HCT116 (cell line): Measurements from ENCODE around the gene BNIPL. TPM values are rescaled to one million over a fixed set of nuclear protein-coding genes. Genes with fewer than 3 reads are reported as not detected.

Source experiments
- ATAC-seq: fragments of 200-7000 bp; cut with Tn5 transposase; 2 replicates; pipeline ENCODE4 v1.9.1; 2020; ENCODE audit warnings: mild to moderate bottlenecking, moderate library complexity
- BruUV-seq: library from RNA; stranded (reverse); fragments of 400-500 nt; replicated peaks from 2 replicates; lab custom pipeline; 2021; lab: Mats Ljungman, UMichigan
- CTCF ChIA-PET: fragments of 300-600 bp; sonication (Branson Sonifier 250); formaldehyde crosslinking; loops from one replicate; lab custom pipeline; 2021; ENCODE audit warnings: antibody characterized with exemption; lab: Charles Lee
- POLR2A ChIA-PET: fragments of 300-600, 350-600 bp; sonication (Branson Sonifier 250); formaldehyde crosslinking; loops from one replicate; lab custom pipeline; 2021; ENCODE audit warnings: antibody characterized with exemption; lab: Charles Lee
- RAD21 ChIA-PET, 2 experiments: fragments of 300-600 bp; sonication (Branson Sonifier 250); formaldehyde crosslinking; loops; one replicate each; lab custom pipeline; 2023; ENCODE audit warnings: low total read pairs in 2 of 2; ENCODE audit not compliant: uncharacterized antibody in 2 of 2, unreplicated experiment in 2 of 2, low non-redundant PET in 1 of 2; lab: Charles Lee
- DNase-seq: peaks from one replicate; pipeline ENCODE4 v3.0.0-alpha.2; 2010; ENCODE audit warnings: low read depth, low spot score
- H2AFZ ChIP-seq: fragments of 200-600 bp; shearing (Covaris generic), sonication (generic); 2 replicates; pipeline ENCODE4 v1.6.1; 2017; ENCODE audit warnings: low read depth, mixed run types, mixed read lengths, antibody characterized with exemption, low read length; ENCODE audit not compliant: poor library complexity, severe bottlenecking
- H3K27ac ChIP-seq: 2 replicates; pipeline ENCODE4 v1.5.1; 2012; ENCODE audit warnings: low read depth, low read length
- H3K27me3 ChIP-seq: fragments of 200-600 bp; sonication (generic); 2 replicates; pipeline ENCODE4 v1.6.1; 2016; ENCODE audit warnings: mixed run types, low read length, mixed read lengths; ENCODE audit not compliant: insufficient read depth
- H3K36me3 ChIP-seq, 2 experiments: fragments of 200-500 bp in 1 of 2; fragments of 200-600 bp in 1 of 2; sonication (Bioruptor generic) in 1 of 2; sonication (generic) in 1 of 2; 2 replicates each; pipeline versions ENCODE4 v1.5.1 to v1.6.1; 2014 to 2016; ENCODE audit warnings: low read length in 2 of 2, inconsistent platforms in 1 of 2, mixed read lengths in 1 of 2, mixed run types in 1 of 2; ENCODE audit not compliant: insufficient read depth in 2 of 2, control insufficient read depth in 1 of 2
- H3K4me1 ChIP-seq, 2 experiments: fragments of 200-600 bp in 1 of 2; sonication (generic) in 1 of 2; 2 replicates each; pipeline versions ENCODE4 v1.5.1 to v1.6.1; 2012 to 2017; ENCODE audit warnings: low read length in 2 of 2, inconsistent platforms in 1 of 2, mild to moderate bottlenecking in 1 of 2, mixed read lengths in 1 of 2, mixed run types in 1 of 2, moderate library complexity in 1 of 2; ENCODE audit not compliant: insufficient read depth in 2 of 2, control insufficient read depth in 1 of 2
- H3K4me2 ChIP-seq: fragments of 200-600 bp; sonication (generic); 2 replicates; pipeline ENCODE4 v1.6.1; 2017; ENCODE audit warnings: mixed run types, low read length, mixed read lengths
- H3K4me3 ChIP-seq, 2 experiments: fragments of 200-600 bp in 1 of 2; sonication (generic) in 1 of 2; replicated peaks in 1 of 2; 2 replicates each; pipeline ENCODE4 v1.5.1; 2011 to 2016; ENCODE audit warnings: low read length in 2 of 2, control low read depth in 1 of 2, low read depth in 1 of 2, mild to moderate bottlenecking in 1 of 2, mixed read lengths in 1 of 2, mixed run types in 1 of 2
- H3K79me2 ChIP-seq: fragments of 200-600 bp; sonication (generic); 2 replicates; pipeline ENCODE4 v1.6.1; 2017; ENCODE audit warnings: mild to moderate bottlenecking, mixed run types, low read length, moderate library complexity, mixed read lengths; ENCODE audit not compliant: insufficient read depth
- H3K9ac ChIP-seq: fragments of 200-600 bp; sonication (generic); 2 replicates; pipeline ENCODE4 v1.6.1; 2016; ENCODE audit warnings: low read length, mixed read lengths
- H3K9me2 ChIP-seq: fragments of 200-600 bp; sonication (generic), shearing (Covaris generic); 2 replicates; pipeline ENCODE4 v1.6.1; 2017; ENCODE audit warnings: mixed run types, mild to moderate bottlenecking, moderate library complexity; ENCODE audit not compliant: insufficient read depth
- H3K9me3 ChIP-seq, 2 experiments: fragments of 200-500 bp in 1 of 2; fragments of 200-600 bp in 1 of 2; sonication (Bioruptor generic) in 1 of 2; sonication (generic) in 1 of 2; 2 replicates each; pipeline ENCODE4 v1.6.1; 2014 to 2017; ENCODE audit warnings: low read length in 2 of 2, mixed read lengths in 2 of 2, inconsistent platforms in 1 of 2, low read depth in 1 of 2, mild to moderate bottlenecking in 1 of 2, mixed run types in 1 of 2, moderate library complexity in 1 of 2; ENCODE audit not compliant: control insufficient read depth in 1 of 2, insufficient read depth in 1 of 2
- H4K20me1 ChIP-seq: fragments of 200-600 bp; sonication (generic), shearing (Covaris generic); 2 replicates; pipeline ENCODE4 v1.6.1; 2017; ENCODE audit warnings: mixed run types, mild to moderate bottlenecking, moderate library complexity; ENCODE audit not compliant: insufficient read depth
- CBX3 ChIP-seq: IDR thresholded peaks from 2 replicates; pipeline ENCODE4 v1.6.1; 2012; ENCODE audit warnings: low read depth
- ELF1 ChIP-seq: IDR thresholded peaks from 2 replicates; pipeline ENCODE4 v1.6.1; 2012; ENCODE audit warnings: low read depth, borderline replicate concordance
- EZH2 ChIP-seq: fragments of 200-600 bp; sonication (generic); IDR thresholded peaks from 2 replicates; pipeline ENCODE4 v1.6.1; 2017; ENCODE audit warnings: antibody characterized with exemption, mixed run types
- EZH2phosphoT487 ChIP-seq: fragments of 200-600 bp; IDR thresholded peaks from 2 replicates; pipeline ENCODE4 v1.6.1; 2018; ENCODE audit warnings: antibody characterized with exemption, borderline replicate concordance
- FOSL1 ChIP-seq: IDR thresholded peaks from 2 replicates; pipeline ENCODE4 v1.6.1; 2012; ENCODE audit warnings: low read depth
- JUND ChIP-seq: IDR thresholded peaks from 2 replicates; pipeline ENCODE4 v1.6.1; 2012
- POLR2AphosphoS5 ChIP-seq: IDR thresholded peaks from 2 replicates; pipeline ENCODE4 v1.6.1; 2011; ENCODE audit warnings: mild to moderate bottlenecking, low read depth, low read length, moderate library complexity
- RAD21 ChIP-seq: IDR thresholded peaks from 2 replicates; pipeline ENCODE4 v1.6.1; 2012; ENCODE audit warnings: low read depth, mild to moderate bottlenecking
- YY1 ChIP-seq: IDR thresholded peaks from 2 replicates; pipeline ENCODE4 v1.6.1; 2011; ENCODE audit warnings: low read length, low read depth, moderate library complexity, mild to moderate bottlenecking; ENCODE audit not compliant: insufficient replicate concordance; ENCODE audit errors: extremely low read depth
- ZFX ChIP-seq: fragments of 450-650 bp; IDR thresholded peaks from 2 replicates; pipeline ENCODE4 v1.6.1; 2017
- intact Hi-C: fragments of 100-400 bp; cut with micrococcal nuclease; formaldehyde crosslinking; loops from 2 replicates; pipeline ENCODE4 v1.10.0; 2022
- total RNA-seq: library from RNA; stranded (reverse); gene quantifications from one replicate; pipeline ENCODE4 v1.2.1, GENCODE V29; 2021; ENCODE audit not compliant: unreplicated experiment
- TF ChIP-seq, protein P1 (sequence below): IDR thresholded peaks from 2 replicates; pipeline ENCODE4 v1.6.1; 2012
- TF ChIP-seq, protein P2 (sequence below): IDR thresholded peaks from 2 replicates; pipeline ENCODE4 v1.6.1; 2012; ENCODE audit warnings: low read depth

Gene BNIPL
- total RNA-seq, 1 experiment from 2014 or later = 0.86 TPM

DNA sequence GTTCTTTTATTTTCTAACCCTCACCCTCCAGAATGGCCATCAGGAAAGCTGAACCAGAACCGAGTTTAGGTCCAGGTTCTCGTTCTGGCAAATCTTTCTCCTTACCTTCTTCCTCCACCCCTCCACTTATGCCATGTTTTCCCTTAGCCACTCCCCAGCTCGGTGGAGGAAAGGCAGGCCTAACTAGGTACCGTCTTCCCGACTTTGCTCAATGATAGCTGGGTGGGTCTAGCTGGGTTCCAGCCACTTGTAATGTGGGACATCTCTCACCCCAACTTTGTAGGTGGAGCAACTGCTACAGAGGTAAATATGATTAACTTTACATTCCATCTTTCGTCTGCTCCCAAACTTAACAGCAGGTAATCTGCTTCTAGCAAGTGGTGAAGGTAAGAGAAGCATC, 646 bp downstream of the BNIPL start:
- ATAC-seq (no peak), DNase-seq (no peak)
- no peaks in the 10 kb centered on the region for H3K27me3 ChIP-seq
- BruUV-seq = no TSS peak
- RAD21 ChIA-PET = no interaction called here
- H3K4me1 ChIP-seq = peaks cover 5% of the 10 kb centered on the region in 2 experiments; a peak in 3 of 4 replicates
- CTCF ChIA-PET = no interaction called here
- H3K4me2 ChIP-seq = no peak overlapping the region
- H3K9me2 ChIP-seq = no peaks in the 10 kb centered on the region
- no peak overlapping the region for H3K4me3 ChIP-seq
- intact Hi-C loops = no loop called here
- H4K20me1 ChIP-seq = no peaks in the 10 kb centered on the region
- H3K79me2 ChIP-seq = no peaks in the 10 kb centered on the region
- H3K9me3 ChIP-seq = no peaks in the 10 kb centered on the region
- TF ChIP-seq FOSL1 (no peak), CBX3 (no peak), EZH2 (no peak), RAD21 (no peak), JUND (no peak), YY1 (no peak), POLR2AphosphoS5 (no peak), EZH2phosphoT487 (no peak), ELF1 (no peak)
- TF ChIP-seq, protein P1, sequence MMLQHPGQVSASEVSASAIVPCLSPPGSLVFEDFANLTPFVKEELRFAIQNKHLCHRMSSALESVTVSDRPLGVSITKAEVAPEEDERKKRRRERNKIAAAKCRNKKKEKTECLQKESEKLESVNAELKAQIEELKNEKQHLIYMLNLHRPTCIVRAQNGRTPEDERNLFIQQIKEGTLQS = no peak
- no peak overlapping the region for H3K27ac ChIP-seq
- H2AFZ ChIP-seq = no peak overlapping the region
- H3K36me3 ChIP-seq = peaks cover 5 to 11% of the 10 kb centered on the region in 2 experiments; a peak in 3 of 4 replicates
- POLR2A ChIA-PET = no interaction called here
- H3K9ac ChIP-seq = no peak overlapping the region

DNA sequence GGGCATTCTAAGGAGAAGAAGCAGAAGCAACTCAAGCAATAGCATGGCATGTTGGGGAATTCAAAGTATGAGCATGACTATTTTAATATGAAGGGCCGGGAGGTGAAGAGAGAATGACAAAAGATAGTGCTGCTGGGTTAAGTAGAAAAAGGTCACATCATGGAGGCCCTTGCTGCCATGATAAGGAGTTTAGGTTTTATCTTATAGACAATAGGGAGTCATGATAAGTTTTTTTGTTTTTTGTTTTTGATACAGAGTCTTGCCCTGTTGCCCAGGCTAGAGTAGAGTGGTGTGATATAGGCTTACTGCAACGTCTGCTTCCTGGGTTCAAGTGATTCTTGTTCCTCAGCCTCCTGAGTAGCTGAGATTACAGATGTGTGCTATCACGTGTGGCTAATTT, 3.1 kb downstream of the BNIPL start:
- POLR2A ChIA-PET = no interaction called here
- CTCF ChIA-PET = no interaction called here

More for the DNA sequence above, 3.1 kb downstream of the BNIPL start:
- Histone ChIP-seq H3K4me3 (no peak overlapping the region), H3K9ac (no peak overlapping the region), H3K27me3 (no peaks in the 10 kb centered on the region), H3K36me3 (peaks cover 1 to 2% of the 10 kb centered on the region in 2 experiments; a peak in 3 of 4 replicates), H3K9me3 (no peaks in the 10 kb centered on the region), H2AFZ (no peak overlapping the region), H3K4me1 (peaks cover 5% of the 10 kb centered on the region in 2 experiments; a peak in 3 of 4 replicates), H3K27ac (no peak overlapping the region), H3K9me2 (no peaks in the 10 kb centered on the region), H3K4me2 (no peak overlapping the region), H3K79me2 (no peaks in the 10 kb centered on the region), H4K20me1 (no peaks in the 10 kb centered on the region)
- TF ChIP-seq ZFX (no peak), EZH2phosphoT487 (no peak), FOSL1 (no peak), EZH2 (no peak), CBX3 (no peak)
- TF ChIP-seq, protein P2, sequence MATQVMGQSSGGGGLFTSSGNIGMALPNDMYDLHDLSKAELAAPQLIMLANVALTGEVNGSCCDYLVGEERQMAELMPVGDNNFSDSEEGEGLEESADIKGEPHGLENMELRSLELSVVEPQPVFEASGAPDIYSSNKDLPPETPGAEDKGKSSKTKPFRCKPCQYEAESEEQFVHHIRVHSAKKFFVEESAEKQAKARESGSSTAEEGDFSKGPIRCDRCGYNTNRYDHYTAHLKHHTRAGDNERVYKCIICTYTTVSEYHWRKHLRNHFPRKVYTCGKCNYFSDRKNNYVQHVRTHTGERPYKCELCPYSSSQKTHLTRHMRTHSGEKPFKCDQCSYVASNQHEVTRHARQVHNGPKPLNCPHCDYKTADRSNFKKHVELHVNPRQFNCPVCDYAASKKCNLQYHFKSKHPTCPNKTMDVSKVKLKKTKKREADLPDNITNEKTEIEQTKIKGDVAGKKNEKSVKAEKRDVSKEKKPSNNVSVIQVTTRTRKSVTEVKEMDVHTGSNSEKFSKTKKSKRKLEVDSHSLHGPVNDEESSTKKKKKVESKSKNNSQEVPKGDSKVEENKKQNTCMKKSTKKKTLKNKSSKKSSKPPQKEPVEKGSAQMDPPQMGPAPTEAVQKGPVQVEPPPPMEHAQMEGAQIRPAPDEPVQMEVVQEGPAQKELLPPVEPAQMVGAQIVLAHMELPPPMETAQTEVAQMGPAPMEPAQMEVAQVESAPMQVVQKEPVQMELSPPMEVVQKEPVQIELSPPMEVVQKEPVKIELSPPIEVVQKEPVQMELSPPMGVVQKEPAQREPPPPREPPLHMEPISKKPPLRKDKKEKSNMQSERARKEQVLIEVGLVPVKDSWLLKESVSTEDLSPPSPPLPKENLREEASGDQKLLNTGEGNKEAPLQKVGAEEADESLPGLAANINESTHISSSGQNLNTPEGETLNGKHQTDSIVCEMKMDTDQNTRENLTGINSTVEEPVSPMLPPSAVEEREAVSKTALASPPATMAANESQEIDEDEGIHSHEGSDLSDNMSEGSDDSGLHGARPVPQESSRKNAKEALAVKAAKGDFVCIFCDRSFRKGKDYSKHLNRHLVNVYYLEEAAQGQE = no peak
- RAD21 ChIA-PET = no interaction called here
- no peak for ATAC-seq
- intact Hi-C loops = no loop called here
- BruUV-seq = no TSS peak
- no peak for DNase-seq
